GM10266 (cell line): ENCODE measurements around the gene P2RX3.

ENCODE experiments used
- DNase-seq: peaks from one replicate; pipeline ENCODE4 v3.0.0; 2012; ENCODE audit errors: extremely low spot score
- CTCF ChIP-seq: IDR thresholded peaks from 2 replicates; pipeline ENCODE4 v1.5.1; 2012; ENCODE audit warnings: mild to moderate bottlenecking, low read depth; ENCODE audit not compliant: control insufficient read depth, insufficient read depth; ENCODE audit errors: missing control alignments

Gene P2RX3

GRCh38 chr11:57417056-57417455 is 78.9 kb downstream of the P2RX3 start:
- DNase-seq, result no peak
- no peak for TF ChIP-seq CTCF

- TF ChIP-seq CTCF, result no peak
- no peak for DNase-seq
Measured at GRCh38 chr11:57418131-57418530, 80.0 kb downstream of the P2RX3 start.

GRCh38 chr11:57419146-57419545 is 81.0 kb downstream of the P2RX3 start:
- no peak for DNase-seq
- no peak for TF ChIP-seq CTCF

GRCh38 chr11:57421066-57421465 is 82.9 kb downstream of the P2RX3 start:
- no peak for DNase-seq
- no peak for TF ChIP-seq CTCF

- DNase-seq, result no peak
- TF ChIP-seq CTCF, result no peak
Measured at GRCh38 chr11:57421805-57422204, 83.7 kb downstream of the P2RX3 start.
